ENCODE measurements around the gene HDAC4. TPM values are rescaled to one million over a fixed set of nuclear protein-coding genes. Genes with fewer than 3 reads are reported as not detected.

Gene HDAC4
- total and polyA plus RNA-seq, 10 of the 15 experiments (the other 5 are each of a cell fraction or from before 2014, with no cell fraction given): 0.22 to 15.7 (median 4.8) TPM

GRCh38 chr2:239395524-239395923 lies 5.3 kb downstream of the HDAC4 start:
- H3K79me2 ChIP-seq (ENCODE audit: control insufficient read depth, insufficient read depth, low read length): 0 out of 2 replicates have a peak, but pooled peaks cover 2% of the 10 kb centered on the region
- no peak overlapping the region for H3K9ac ChIP-seq (ENCODE audit: control insufficient read depth, insufficient read depth, low read length)
- in situ Hi-C loops (cut with MboI) (no loop called here), intact Hi-C loops (cut with micrococcal nuclease; ENCODE audit: unreplicated experiment) (loop anchor here (5.0 kb wide), 2 partner anchors 253 to 358 kb away; no protein-coding TSS in a partner anchor)
- ATAC-seq (no peak), DNase-seq (ENCODE audit: low read depth, low spot score) (no peak), FAIRE-seq (no peak)
- no peak overlapping the region for H3K27ac ChIP-seq (ENCODE audit: control insufficient read depth, insufficient read depth)
- peaks cover 5% of the 10 kb centered on the region; the same call in 1 of the 2 replicates for H3K4me1 ChIP-seq (ENCODE audit: control insufficient read depth, insufficient read depth, low read length)
- RAD21 ChIA-PET (ENCODE audit: unreplicated experiment): interaction anchor here (1.9 kb wide), 1 partner anchor 14 kb away, joined by 6 read pairs; no protein-coding TSS in a partner anchor
- SMC1A ChIA-PET (ENCODE audit: uncharacterized antibody, unreplicated experiment): interaction anchor here (0.9 to 1.2 kb wide), 3 partner anchors 11 to 128 kb away, joined by 3 to 4 read pairs (median 3); no protein-coding TSS in a partner anchor
- no peak overlapping the region for H3K4me3 ChIP-seq
- 80% methylated on average over 6 of the region's 6 CpGs for WGBS (ENCODE audit: insufficient coverage, insufficient replicate concordance, low lambda C conversion rate, missing lambda C conversion rate)
- no peaks in the 10 kb centered on the region for H3K36me3 ChIP-seq (ENCODE audit: control insufficient read depth in 2 of 2, insufficient read depth in 2 of 2, low read length in 1 of 2)
- no peaks in the 10 kb centered on the region for H3K27me3 ChIP-seq (replicated peaks in 1 of 2; ENCODE audit: control insufficient read depth in 2 of 2, insufficient read depth in 2 of 2, low read length in 1 of 2)
- TF ChIP-seq HDAC6 (IDR thresholded peaks at IDR 0.05; ENCODE audit: unreplicated experiment) (no peak), POLR2A (IDR thresholded peaks at IDR 0.05; ENCODE audit: low read depth, low read length) (no peak), MEF2B (IDR thresholded peaks at IDR 0.05; ENCODE audit: partially characterized antibody, poor library complexity, severe bottlenecking) (no peak), BMI1 (IDR thresholded peaks at IDR 0.05; ENCODE audit: borderline replicate concordance) (no peak), ATF7 (IDR thresholded peaks at IDR 0.05; ENCODE audit: low read depth) (no peak)
- BruUV-seq (replicated peaks): no TSS peak
- H4K20me1 ChIP-seq (ENCODE audit: control insufficient read depth, insufficient read depth): no peaks in the 10 kb centered on the region
- POLR2A ChIA-PET: no interaction called here
- no peaks in the 10 kb centered on the region for H3K9me3 ChIP-seq (replicated peaks; ENCODE audit: control insufficient read depth, insufficient read depth, low read length)
- CTCF ChIA-PET: no interaction called here
- H3K4me2 ChIP-seq (ENCODE audit: control insufficient read depth, insufficient read depth): no peak overlapping the region
- no peak overlapping the region for H2AFZ ChIP-seq (ENCODE audit: control insufficient read depth, low read depth, low read length)

- H3K79me2 ChIP-seq (ENCODE audit: control insufficient read depth, insufficient read depth, low read length): 0 out of 2 replicates have a peak, but pooled peaks cover 2% of the 10 kb centered on the region
- no peak for FAIRE-seq
- no peaks in the 10 kb centered on the region; the same call in 2 of the 3 replicates for H3K9me3 ChIP-seq (replicated peaks; ENCODE audit: control insufficient read depth, insufficient read depth, low read length)
- 100% methylated on average over 1 of the region's 1 CpG for WGBS (ENCODE audit: insufficient coverage, insufficient replicate concordance, low lambda C conversion rate, missing lambda C conversion rate)
- no peak overlapping the region for H2AFZ ChIP-seq (ENCODE audit: control insufficient read depth, low read depth, low read length)
- ChIA-PET SMC1A (ENCODE audit: uncharacterized antibody, unreplicated experiment) (interaction anchor here (0.9 to 1.2 kb wide), 3 partner anchors 11 to 127 kb away, joined by 3 to 4 read pairs (median 3); no protein-coding TSS in a partner anchor), CTCF (no interaction called here), POLR2A (no interaction called here), RAD21 (ENCODE audit: unreplicated experiment) (interaction anchor here (1.9 kb wide), 1 partner anchor 13 kb away, joined by 6 read pairs; no protein-coding TSS in a partner anchor)
- in situ Hi-C loops (cut with MboI) (no loop called here), intact Hi-C loops (cut with micrococcal nuclease; ENCODE audit: unreplicated experiment) (loop anchor here (5.0 kb wide), 2 partner anchors 253 to 358 kb away; no protein-coding TSS in a partner anchor)
- H3K36me3 ChIP-seq (ENCODE audit: control insufficient read depth in 2 of 2, insufficient read depth in 2 of 2, low read length in 1 of 2): no peaks in the 10 kb centered on the region
- H3K4me3 ChIP-seq: no peak overlapping the region
- no peak overlapping the region for H3K27ac ChIP-seq (ENCODE audit: control insufficient read depth, insufficient read depth)
- H3K4me1 ChIP-seq (ENCODE audit: control insufficient read depth, insufficient read depth, low read length): peaks cover 5% of the 10 kb centered on the region; the same call in 1 of the 2 replicates
- no peaks in the 10 kb centered on the region for H3K27me3 ChIP-seq (replicated peaks in 1 of 2; ENCODE audit: control insufficient read depth in 2 of 2, insufficient read depth in 2 of 2, low read length in 1 of 2)
- no peak overlapping the region for H3K4me2 ChIP-seq (ENCODE audit: control insufficient read depth, insufficient read depth)
- no peak overlapping the region for H3K9ac ChIP-seq (ENCODE audit: control insufficient read depth, insufficient read depth, low read length)
- H4K20me1 ChIP-seq (ENCODE audit: control insufficient read depth, insufficient read depth): no peaks in the 10 kb centered on the region
- no TSS peak for BruUV-seq (replicated peaks)
- TF ChIP-seq ZBTB4 (CRISPR knock-in tag; IDR thresholded peaks at IDR 0.05) (no peak), RAD21 (IDR thresholded peaks at IDR 0.05; ENCODE audit: insufficient read depth, low read depth, low read length) (no peak), RUNX3 (IDR thresholded peaks at IDR 0.05; ENCODE audit: low read length) (no peak)
- no peak for ATAC-seq
- no peak for DNase-seq (ENCODE audit: low read depth, low spot score)
Measured at GRCh38 chr2:239394978-239395377, 5.8 kb downstream of the HDAC4 start.

Measured in GM12878 (cell line).